Measurements from ENCODE around the gene EVI2A. TPM values are rescaled to one million over a fixed set of nuclear protein-coding genes. Genes with fewer than 3 reads are reported as not detected.
"Not testable (repeated sequence)": the region's sequence is repeated elsewhere in the genome, so short reads cannot be mapped to it uniquely, and the experiment has no call there.

Gene EVI2A
- total RNA-seq, 2 donors from 2014 or later = 3.1 TPM; not detected in 1

DNA sequence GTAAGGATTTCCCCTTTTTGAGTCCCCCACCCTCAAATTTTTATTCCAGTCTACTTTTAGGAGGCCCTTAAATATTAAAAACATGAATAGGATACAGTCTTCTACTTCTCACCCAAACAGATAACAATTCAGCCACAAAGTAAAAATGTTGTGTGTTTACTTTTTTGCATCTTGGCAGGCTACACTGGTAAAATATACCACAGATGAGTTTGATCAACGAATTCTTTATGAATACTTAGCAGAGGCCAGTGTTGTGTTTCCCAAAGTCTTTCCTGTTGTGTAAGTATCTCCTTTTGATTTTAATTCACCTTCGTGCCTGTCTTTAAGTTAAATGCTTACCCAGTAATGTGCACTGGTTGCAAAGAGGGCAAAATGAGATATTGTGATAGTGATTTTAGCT is 35.7 kb upstream of the EVI2A start:
- no peak overlapping the region for H3K27ac ChIP-seq
- ATAC-seq (no peak), DNase-seq (no peak)
- no peak overlapping the region for H3K4me3 ChIP-seq
- intact Hi-C loops (cut with DNase I) = no loop called here
- H3K27me3 ChIP-seq = no peaks in the 10 kb centered on the region
- WGBS, 2 donors = 66 to 67% methylated on average over 2 of the region's 2 CpGs
- H3K36me3 ChIP-seq (replicated peaks in 1 of 2; ENCODE audit: insufficient read depth in 1 of 2, low read depth in 2 of 2) = peaks cover 3 to 12% of the 10 kb centered on the region in 2 donors
- H3K9me3 ChIP-seq = no peaks in the 10 kb centered on the region
- no peaks in the 10 kb centered on the region for H3K4me1 ChIP-seq
- no peak for TF ChIP-seq POLR2A (IDR thresholded peaks at IDR 0.05)

DNA sequence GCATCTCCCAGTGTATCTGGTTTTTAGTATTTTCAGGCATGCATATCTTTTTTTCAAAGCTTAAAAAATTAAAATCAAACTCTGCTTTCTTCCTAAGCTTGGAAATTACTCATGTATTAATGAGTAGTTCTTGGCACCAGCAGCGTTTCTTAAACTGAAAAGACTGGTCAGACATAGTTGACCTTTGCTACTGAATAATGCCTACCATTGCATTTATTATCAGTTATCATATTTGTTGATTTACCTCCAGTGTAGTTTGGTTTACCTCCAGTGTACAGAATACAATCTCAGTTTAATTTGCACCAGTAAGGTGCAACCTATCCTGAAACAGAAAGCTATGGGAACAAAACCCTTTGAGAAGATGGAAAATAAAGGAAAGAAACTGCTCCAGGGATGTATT is 34.5 kb upstream of the EVI2A start:
- Histone ChIP-seq H3K9me3 (no peaks in the 10 kb centered on the region), H3K4me3 (no peak overlapping the region), H3K4me1 (no peaks in the 10 kb centered on the region), H3K27ac (no peak overlapping the region), H3K27me3 (no peaks in the 10 kb centered on the region), H3K36me3 (replicated peaks in 1 of 2; ENCODE audit: insufficient read depth in 1 of 2, low read depth in 2 of 2) (peaks cover 3 to 12% of the 10 kb centered on the region in 2 donors)
- no peak for ATAC-seq
- intact Hi-C loops (cut with DNase I) = no loop called here
- no peak for DNase-seq
- 10 to 11% methylated on average over 1 of the region's 1 CpG for WGBS, 2 donors
- no peak for TF ChIP-seq POLR2A (IDR thresholded peaks at IDR 0.05)
- TF ChIP-seq, protein P1, sequence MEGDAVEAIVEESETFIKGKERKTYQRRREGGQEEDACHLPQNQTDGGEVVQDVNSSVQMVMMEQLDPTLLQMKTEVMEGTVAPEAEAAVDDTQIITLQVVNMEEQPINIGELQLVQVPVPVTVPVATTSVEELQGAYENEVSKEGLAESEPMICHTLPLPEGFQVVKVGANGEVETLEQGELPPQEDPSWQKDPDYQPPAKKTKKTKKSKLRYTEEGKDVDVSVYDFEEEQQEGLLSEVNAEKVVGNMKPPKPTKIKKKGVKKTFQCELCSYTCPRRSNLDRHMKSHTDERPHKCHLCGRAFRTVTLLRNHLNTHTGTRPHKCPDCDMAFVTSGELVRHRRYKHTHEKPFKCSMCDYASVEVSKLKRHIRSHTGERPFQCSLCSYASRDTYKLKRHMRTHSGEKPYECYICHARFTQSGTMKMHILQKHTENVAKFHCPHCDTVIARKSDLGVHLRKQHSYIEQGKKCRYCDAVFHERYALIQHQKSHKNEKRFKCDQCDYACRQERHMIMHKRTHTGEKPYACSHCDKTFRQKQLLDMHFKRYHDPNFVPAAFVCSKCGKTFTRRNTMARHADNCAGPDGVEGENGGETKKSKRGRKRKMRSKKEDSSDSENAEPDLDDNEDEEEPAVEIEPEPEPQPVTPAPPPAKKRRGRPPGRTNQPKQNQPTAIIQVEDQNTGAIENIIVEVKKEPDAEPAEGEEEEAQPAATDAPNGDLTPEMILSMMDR (IDR thresholded peaks at IDR 0.05) = no peak

DNA sequence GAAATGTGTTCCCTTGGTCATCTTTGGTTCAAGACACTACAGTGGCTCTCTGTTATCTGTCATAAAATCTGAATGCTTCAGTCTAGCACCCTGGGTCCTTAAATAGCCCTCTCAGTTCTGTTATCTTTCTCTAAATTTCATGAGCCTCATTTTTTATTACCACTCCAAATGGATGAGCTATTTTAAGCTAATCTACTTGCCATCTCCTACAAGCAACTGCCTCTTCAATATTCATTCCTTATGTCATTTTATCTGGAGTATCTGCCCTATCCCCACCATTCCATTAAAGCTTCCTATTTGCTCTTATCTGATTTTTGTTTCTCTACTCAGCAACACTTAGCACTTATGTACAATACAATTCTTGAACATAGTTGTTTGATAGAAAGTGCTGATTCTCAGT is 28.0 kb upstream of the EVI2A start:
- Histone ChIP-seq H3K36me3 (replicated peaks in 1 of 2; ENCODE audit: insufficient read depth in 1 of 2, low read depth in 2 of 2) (peaks cover 0 to 12% of the 10 kb centered on the region in 2 donors), H3K4me3 (no peak overlapping the region), H3K9me3 (no peaks in the 10 kb centered on the region), H3K4me1 (no peaks in the 10 kb centered on the region), H3K27ac (no peak overlapping the region), H3K27me3 (no peaks in the 10 kb centered on the region)
- intact Hi-C loops (cut with DNase I) = no loop called here
- TF ChIP-seq POLR2A (IDR thresholded peaks at IDR 0.05) = no peak
- TF ChIP-seq, protein P1 (IDR thresholded peaks at IDR 0.05) = no peak
- DNase-seq = no peak
- no peak for ATAC-seq

DNA sequence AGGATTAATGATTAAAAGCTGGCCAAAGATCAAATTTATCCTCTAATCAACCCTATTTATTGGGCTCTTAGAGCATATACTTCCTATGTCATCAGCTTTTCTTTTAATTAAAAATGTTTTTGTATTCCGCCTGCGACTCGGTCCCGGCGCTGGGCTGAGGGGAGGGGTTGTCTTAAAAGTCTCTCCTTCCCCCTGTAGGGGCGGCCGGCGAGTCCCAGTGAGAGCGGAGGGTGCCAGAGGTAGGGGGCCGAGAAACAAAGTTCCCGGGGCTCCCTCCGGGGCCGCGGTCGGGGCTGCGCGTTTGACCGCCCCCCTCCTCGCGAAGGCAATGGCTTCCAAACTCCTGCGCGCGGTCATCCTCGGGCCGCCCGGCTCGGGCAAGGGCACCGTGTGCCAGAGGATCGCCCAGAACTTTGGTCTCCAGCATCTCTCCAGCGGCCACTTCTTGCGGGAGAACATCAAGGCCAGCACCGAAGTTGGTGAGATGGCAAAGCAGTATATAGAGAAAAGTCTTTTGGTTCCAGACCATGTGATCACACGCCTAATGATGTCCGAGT is 23.8 kb upstream of the EVI2A start:
- H3K9me3 ChIP-seq; H3K36me3 ChIP-seq (replicated peaks in 1 of 2; ENCODE audit: insufficient read depth in 1 of 2, low read depth in 2 of 2); H3K27me3 ChIP-seq; H3K4me1 ChIP-seq; H3K27ac ChIP-seq; ATAC-seq; DNase-seq; H3K4me3 ChIP-seq; intact Hi-C loops (cut with DNase I): not testable (repeated sequence)
- WGBS, 2 donors = 91 to 97% methylated on average over 11 to 13 of the region's 34 CpGs

DNA sequence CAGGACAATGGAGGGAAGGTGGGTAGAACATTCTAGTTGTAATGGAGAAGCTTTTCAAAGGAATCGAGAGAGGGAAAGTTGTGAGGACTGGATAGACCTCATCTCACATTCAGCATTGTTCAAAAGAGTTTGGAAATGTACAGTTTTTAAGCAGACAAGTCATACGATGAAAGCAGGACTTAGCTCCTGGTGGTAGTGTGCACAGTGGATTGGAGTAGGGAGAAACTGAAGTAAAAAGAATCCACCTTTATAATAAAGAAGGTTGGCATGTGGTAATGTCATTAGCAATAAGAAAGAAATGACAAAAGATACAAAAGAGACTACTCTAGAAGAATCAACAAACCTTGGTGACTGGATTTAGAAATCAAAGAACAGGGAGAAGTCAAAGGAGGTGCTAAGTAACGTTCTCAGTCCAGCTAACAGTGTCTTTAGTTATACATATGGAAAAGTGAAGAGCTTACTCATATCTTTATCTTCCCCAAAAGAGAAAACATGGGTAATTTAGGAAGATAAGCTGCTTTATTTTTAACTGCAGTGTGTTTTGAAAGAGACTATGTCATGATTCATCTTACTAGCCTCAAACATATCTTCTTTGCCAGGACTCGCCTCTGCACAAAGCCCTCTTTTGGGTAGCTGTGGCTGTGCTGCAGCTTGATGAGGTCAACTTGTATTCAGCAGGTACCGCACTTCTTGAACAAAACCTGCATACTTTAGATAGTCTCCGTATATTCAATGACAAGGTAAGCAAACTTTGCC is 18.7 kb upstream of the EVI2A start:
- 87 to 91% methylated on average over 6 of the region's 6 CpGs for WGBS, 2 donors
- Histone ChIP-seq H3K27me3 (no peaks in the 10 kb centered on the region), H3K36me3 (replicated peaks in 1 of 2; ENCODE audit: insufficient read depth in 1 of 2, low read depth in 2 of 2) (peaks cover 0 to 12% of the 10 kb centered on the region in 2 donors), H3K27ac (no peak overlapping the region), H3K4me1 (no peaks in the 10 kb centered on the region), H3K9me3 (no peaks in the 10 kb centered on the region), H3K4me3 (no peak overlapping the region)
- intact Hi-C loops (cut with DNase I) = no loop called here
- DNase-seq (no peak), ATAC-seq (no peak)
- TF ChIP-seq, protein P1 (IDR thresholded peaks at IDR 0.05) = no peak
- no peak for TF ChIP-seq POLR2A (IDR thresholded peaks at IDR 0.05)

DNA sequence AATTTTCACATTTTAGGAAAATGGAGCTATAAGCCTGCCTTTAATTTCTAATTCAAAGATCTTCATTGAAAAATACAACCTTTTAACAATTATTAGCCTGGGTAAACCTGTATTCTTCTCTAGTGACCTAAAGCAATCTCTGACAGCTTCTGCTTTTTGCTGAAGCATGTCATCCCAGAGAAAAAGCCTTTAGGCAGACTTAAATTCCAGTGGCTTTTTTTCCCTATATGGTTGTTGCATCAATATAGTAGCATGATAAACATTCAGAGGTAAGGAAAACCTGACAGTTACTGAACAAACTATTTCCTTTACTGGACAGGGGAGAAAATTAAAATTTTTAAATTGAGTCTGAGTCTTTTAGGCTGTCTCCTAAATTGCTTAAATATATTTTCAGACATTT is 7.8 kb upstream of the EVI2A start:
- Histone ChIP-seq H3K4me3 (no peak overlapping the region), H3K27me3 (no peaks in the 10 kb centered on the region), H3K36me3 (replicated peaks in 1 of 2; ENCODE audit: insufficient read depth in 1 of 2, low read depth in 2 of 2) (peaks cover 0 to 5% of the 10 kb centered on the region in 2 donors), H3K27ac (no peak overlapping the region), H3K4me1 (no peaks in the 10 kb centered on the region), H3K9me3 (no peaks in the 10 kb centered on the region)
- no peak for DNase-seq
- intact Hi-C loops (cut with DNase I) = no loop called here
- TF ChIP-seq, protein P1 (IDR thresholded peaks at IDR 0.05) = no peak
- no peak for TF ChIP-seq POLR2A (IDR thresholded peaks at IDR 0.05)
- ATAC-seq = no peak
